Esophagus squamous epithelium (tissue), 4 donors: ENCODE measurements around the gene EPC1.

Experiments used
- POLR2A ChIP-seq, 4 donors: fragments of 450-650 bp; IDR thresholded peaks; one replicate each; pipeline ENCODE4 v1.6.1; 2017; ENCODE audit warnings: antibody characterized with exemption in 4 of 4, mild to moderate bottlenecking in 4 of 4, moderate library complexity in 3 of 4
- TF ChIP-seq, protein P1 (sequence below), 6 experiments: fragments of 450-650 bp in 4 of 6; fragments of 200-600 bp in 2 of 6; sonication (generic) in 2 of 6; IDR thresholded peaks; one replicate each; pipeline ENCODE4 v1.5.1; 2016 to 2019; ENCODE audit warnings: antibody characterized with exemption in 6 of 6, mild to moderate bottlenecking in 4 of 6, moderate library complexity in 4 of 6

DNA sequence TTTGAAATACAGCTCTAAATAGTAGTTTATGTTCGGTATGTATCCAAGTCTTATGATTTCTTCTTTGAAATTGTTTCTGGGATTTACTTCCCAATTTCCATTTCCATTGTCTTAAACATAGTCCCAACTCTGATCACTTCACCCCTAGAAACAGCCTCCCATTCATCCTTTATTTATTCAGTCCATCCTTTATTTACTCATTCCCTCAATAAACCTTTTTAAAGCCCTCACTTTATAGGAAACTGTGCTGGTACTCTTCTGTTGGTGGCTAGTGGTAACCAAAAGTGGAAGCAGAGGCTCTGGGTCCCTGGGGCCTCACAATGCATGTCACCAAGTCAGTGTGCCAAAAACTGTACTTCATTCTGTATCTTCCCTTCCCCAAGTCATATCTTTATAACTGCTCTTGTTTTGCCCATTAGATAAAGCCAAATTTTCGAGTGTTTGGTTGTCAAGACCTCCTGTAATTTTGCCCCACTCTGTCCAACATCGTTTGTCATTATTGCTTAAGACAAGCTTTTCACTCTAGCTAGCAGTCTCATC, 3.9 kb upstream of the EPC1 start:
- TF ChIP-seq, protein P1, sequence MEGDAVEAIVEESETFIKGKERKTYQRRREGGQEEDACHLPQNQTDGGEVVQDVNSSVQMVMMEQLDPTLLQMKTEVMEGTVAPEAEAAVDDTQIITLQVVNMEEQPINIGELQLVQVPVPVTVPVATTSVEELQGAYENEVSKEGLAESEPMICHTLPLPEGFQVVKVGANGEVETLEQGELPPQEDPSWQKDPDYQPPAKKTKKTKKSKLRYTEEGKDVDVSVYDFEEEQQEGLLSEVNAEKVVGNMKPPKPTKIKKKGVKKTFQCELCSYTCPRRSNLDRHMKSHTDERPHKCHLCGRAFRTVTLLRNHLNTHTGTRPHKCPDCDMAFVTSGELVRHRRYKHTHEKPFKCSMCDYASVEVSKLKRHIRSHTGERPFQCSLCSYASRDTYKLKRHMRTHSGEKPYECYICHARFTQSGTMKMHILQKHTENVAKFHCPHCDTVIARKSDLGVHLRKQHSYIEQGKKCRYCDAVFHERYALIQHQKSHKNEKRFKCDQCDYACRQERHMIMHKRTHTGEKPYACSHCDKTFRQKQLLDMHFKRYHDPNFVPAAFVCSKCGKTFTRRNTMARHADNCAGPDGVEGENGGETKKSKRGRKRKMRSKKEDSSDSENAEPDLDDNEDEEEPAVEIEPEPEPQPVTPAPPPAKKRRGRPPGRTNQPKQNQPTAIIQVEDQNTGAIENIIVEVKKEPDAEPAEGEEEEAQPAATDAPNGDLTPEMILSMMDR (IDR thresholded peaks at IDR 0.05) = no peak
- no peak for TF ChIP-seq POLR2A (IDR thresholded peaks at IDR 0.05)
